GM18858 (cell line): ENCODE data around the gene YWHAG.
A peak's percentile ranks its signal among the peaks of the same experiment; 100 is the strongest.
"Not testable (repeated sequence)": the region's sequence is repeated elsewhere in the genome, so short reads cannot be mapped to it uniquely, and the experiment has no call there.

Experiments used
- ATAC-seq: cut with Tn5 transposase; IDR thresholded peaks from one replicate; pipeline ENCODE4 v1.9.1; 2021; ENCODE audit not compliant: unreplicated experiment

YWHAG gene

GRCh38 chr7:76358481-76359110 is at the start of gene YWHAG:
Gene YWHAG, minus strand, starts transcription at chr7:76358991. Its CDS starts 183 bp downstream, at chr7:76358808.
- ATAC-seq, result peak; percentile 45

- no peak for ATAC-seq
Observed at GRCh38 chr7:76408121-76408560, 49.4 kb upstream of the YWHAG start.

DNA sequence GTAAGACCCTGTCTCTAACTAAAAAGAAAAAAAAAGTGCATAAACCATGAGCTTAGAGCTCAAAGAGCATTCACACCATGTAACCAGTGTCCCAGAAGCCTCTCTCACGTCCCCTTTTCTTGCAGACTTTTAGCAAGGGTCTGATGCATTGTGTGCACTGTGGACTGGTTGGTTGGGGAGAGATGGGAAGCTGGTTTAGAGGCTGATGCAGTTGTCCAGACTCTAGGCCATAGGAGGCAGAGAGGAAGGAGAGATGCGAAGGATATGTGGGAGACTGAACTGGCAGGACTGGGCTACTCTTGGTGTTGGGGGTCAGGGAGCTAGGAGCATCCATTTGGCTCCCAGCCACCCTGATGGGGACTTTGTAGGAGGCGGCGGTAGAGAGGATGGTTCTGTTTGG is 48.9 kb upstream of the YWHAG start:
- ATAC-seq, result no peak

- ATAC-seq, result no peak
Observed at GRCh38 chr7:76405738-76406137, 46.9 kb upstream of the YWHAG start.

DNA sequence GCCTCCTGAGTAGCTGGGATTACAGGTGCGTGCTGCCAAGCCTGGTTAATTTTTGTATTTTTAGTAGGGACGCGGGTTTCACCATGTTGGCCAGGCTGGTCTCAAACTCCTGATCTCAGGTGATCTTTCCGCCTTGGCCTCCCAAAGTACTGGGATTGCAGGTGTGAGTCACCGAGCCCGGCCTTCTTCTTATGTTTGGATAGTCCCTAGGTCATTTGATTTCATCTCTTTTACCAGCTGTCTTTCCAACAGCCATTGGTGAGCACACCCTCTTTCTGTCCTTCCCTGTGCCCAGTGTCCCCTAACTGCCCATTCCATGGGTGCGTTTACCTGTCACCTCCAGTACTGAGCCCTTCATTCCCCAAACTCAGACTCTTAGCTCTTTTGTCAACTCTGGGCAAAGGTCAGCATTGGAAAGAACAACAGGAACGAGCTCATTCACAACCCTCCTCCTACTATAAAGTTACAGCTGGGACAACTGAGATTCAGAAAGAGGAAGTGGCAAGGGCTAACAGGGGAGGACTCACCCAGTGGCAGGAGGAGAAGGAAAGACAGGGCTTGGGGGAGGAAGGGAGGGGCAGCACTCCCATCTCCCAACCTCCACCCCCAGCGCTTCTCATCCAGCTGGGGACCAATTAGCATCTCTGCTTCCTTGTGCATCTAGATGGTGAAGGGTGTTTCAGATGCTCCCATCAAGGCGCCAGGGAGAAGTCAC is 45.1 kb upstream of the YWHAG start:
- ATAC-seq, result no peak

DNA sequence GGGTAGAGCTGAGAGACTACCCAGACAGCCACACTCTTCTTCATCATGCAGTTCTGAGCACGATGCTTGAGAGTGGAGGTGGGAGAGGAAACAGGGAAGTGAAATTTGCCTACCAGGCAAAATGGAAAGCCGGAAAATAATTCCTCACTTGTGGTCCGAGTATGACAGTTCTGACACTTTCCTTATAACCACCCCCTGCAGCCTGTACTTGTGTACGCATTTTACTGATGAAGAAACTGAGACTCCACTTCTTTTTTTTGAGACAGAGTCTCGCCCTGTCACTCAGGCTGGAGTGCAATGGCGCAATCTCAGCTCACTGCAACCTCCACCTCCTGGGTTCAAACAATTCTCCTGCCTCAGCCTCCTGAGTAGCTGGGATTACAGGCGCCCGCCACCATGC is 44.3 kb upstream of the YWHAG start:
- not testable (repeated sequence) for ATAC-seq

DNA sequence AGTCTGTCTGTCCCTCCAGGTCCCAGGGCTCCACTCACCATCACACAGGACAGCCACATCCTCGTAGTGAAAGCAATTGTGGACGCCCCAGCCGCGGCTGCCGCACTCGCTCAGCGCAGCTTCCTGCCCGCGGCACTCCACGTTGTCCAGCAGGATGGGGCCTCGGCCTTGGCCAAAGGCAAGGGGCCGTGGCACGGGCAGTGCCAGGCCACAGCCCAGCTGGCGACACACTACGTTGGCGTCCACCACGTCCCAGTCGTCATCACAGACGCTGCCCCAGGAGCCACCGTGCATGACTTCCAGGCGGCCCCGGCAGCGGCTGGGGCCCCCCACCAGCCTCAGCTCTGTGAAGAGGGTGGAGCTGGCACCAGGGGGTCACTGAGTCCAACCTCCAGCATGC is 41.5 kb upstream of the YWHAG start:
- no peak for ATAC-seq

GRCh38 chr7:76397409-76398183 is 38.8 kb upstream of the YWHAG start:
- no peak for ATAC-seq

- no peak for ATAC-seq
Observed at GRCh38 chr7:76396864-76397263, 38.1 kb upstream of the YWHAG start.

- ATAC-seq, result no peak
Observed at GRCh38 chr7:76395965-76396726, 37.4 kb upstream of the YWHAG start.

GRCh38 chr7:76395605-76395964 is 36.8 kb upstream of the YWHAG start:
- ATAC-seq, result not testable (repeated sequence)

- ATAC-seq, result no peak
Observed at GRCh38 chr7:76394957-76395356, 36.2 kb upstream of the YWHAG start.

DNA sequence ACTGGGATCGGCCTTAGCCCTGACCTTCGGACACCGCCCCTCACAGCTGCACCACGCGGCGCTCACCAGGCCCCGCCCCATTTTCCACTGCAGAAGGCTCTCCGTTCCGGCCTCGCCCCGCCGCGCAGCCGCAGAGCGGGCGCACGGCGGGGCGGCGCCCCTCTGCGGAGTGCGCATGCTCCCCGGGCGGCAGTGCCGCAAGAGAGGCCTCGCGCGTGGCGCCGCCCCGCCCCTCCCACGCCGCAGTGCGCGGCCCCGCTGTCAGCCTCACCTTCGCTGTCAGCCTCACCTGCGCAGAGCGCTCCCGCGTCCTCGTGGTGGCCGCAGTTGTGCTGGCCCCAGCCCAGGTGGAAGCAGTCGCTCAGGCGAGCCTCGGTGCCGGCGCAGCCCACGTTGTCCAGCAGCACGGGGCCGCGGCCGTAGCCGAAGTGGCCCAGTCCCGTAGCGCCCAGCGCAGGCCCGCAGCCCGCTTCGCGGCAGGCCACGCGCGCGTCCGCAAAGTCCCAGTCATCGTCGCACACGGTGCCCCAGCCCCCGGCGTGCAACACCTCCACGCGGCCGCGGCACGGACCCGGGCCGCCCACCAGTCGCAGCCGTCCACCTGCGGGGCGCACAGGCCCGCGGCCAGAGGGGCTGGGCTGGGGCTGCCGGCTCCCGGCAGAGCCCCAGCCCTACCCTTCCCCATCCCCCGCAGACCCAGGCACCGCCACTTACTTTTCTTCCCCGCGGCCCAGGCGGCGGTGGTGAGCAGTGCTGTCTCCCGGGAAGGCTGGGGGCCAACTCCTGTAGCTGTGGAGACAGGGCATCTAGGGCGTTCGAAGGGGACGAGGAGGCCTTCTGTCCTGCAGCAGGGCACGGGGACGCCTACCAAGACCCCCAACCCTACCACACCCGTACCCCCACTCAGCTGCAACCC is 34.6 kb upstream of the YWHAG start:
- ATAC-seq, result peak; percentile 83

DNA sequence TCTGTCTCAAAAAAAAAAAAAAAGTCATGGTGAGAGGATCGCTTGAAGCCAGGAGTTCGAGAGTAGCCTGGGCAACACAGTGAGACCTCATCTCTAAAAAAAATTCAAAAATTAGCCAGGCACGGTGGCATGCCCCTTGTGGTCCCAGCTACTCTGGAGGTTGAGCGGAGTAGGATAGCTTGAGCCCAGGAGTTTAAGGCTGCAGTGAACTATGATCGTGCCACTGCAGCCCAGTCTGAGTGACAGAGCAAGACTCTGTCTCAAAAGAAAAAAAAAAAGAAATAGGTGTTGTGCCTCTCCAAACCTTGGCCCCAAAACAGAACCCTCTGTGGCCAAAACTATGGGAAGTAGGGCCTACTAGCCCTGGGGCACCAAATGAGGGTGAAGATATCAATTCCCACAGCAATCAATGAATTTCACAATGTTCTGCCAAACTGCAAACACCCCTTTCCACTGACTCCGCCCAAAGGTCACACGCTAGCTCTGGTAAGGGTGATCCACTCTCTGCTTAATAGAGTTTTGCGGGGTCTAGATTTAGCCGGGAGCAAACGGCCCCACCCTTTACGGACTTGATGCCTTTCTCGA is 33.8 kb upstream of the YWHAG start:
- no peak for ATAC-seq

DNA sequence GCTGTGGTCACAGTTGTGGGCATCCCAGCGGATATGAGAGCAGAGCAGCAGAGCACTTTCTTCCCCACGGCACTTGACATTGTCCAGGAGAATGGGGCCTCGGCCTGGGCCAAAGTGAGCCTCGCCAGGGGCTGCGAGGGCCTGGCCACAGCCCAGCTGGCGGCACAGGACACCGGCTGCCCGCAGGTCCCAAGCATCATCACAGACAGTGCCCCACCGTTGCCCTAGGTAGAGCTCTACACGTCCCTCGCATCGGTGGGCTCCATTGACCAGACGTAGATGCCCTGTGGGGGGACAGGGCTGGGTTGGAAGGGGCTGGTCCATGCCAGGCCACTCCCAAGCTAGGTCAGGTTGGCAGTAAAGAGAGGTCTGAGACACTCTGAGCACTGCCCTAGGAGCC is 31.3 kb upstream of the YWHAG start:
- no peak for ATAC-seq

DNA sequence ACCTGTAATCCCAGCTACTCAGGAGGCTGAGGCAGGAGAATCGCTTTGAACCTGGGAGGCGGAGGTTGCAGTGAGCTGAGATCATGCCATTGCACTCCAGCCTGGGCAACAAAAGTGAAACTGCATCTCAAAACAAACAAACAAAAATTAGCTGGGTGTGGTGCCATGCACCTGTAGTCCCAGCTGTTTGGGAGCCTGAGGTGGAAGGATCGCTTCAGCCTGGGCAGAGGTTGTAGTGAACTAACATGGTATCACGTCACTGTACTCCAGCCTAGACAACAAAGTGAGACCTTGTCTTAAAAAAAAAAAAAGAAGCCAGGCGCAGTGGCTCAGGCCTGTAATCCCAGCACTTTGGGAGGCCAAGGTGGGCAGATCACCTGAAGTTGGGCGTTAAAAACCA is 29.0 kb upstream of the YWHAG start:
- ATAC-seq, result not testable (repeated sequence)

GRCh38 chr7:76386691-76387260 is 28.0 kb upstream of the YWHAG start:
- ATAC-seq, result no peak

DNA sequence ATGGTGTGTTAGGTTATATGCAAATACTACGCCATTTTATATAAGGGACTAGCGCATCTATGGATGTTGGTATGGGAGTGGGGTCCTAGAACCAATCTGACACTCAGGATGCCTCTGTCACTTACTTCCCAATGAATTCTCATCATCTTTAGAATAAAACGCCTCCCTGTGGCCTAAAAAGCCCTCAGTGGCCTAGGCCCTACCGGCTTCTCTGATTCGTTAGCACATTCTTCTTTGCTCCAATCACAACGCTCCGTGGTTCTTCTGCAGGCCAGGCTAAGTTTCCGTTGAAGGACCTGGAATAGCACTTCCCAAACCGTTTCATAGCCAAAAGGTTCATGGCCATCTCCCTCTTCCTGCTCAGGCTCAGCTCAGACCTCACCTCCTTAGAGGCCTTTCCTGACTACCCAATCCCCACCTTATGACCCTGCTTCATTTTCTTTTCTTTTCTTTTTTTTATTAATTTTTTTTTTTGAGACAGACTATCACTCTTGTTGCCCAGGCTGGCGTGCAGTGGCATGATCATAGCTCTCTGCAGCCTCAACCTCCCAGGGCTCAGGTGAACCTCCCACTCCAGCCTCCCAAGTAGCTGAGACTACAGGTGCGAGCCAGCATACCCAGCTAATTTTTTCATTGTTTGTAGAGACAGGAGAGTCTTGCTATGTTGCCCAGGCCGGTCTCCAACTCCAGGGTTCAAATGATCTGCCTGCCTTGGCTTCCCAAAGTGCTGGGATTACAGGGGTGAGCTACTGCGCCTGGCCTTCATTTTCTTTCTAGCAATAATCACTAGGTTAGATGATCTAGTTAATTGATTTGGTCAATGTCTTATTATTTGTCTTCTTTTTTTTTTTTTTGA is 24.5 kb upstream of the YWHAG start:
- ATAC-seq, result no peak

DNA sequence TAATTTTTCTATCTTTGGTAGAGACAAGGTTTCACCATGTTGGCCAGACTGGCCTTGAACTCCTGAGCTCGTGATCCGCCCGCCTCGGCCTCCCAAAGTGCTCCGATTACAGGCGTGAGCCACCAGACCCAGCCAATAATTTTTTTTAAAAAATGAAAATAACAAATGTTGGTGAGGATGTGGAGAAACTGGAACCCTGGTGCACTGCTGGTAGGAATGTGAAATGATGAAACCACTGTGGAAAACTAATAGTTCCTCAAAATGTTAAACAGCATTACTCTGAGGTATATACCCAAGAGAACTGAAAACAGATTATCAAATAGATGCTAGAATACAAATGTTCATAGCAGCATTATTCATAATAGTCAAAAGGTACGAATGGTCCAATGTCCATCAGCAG is 23.0 kb upstream of the YWHAG start:
- ATAC-seq, result no peak
